Adipocyte (in vitro differentiated cells): Measurements from ENCODE around the gene MBIP.

ENCODE experiments used
- DNase-seq: peaks from one replicate; pipeline ENCODE4 v3.0.0-alpha.2; 2015; ENCODE audit warnings: low read depth
- H3K27me3 ChIP-seq: replicated peaks from 2 replicates; pipeline ENCODE4 v1.7.0; 2013; ENCODE audit warnings: mild to moderate bottlenecking, low read length, moderate library complexity; ENCODE audit not compliant: control insufficient read depth, insufficient read depth
- H3K36me3 ChIP-seq: 2 replicates; pipeline ENCODE4 v1.7.0; 2013; ENCODE audit warnings: low read length, mild to moderate bottlenecking, moderate library complexity; ENCODE audit not compliant: control insufficient read depth, insufficient read depth, severe bottlenecking
- H3K4me1 ChIP-seq: 2 replicates; pipeline ENCODE4 v1.7.0; 2013; ENCODE audit warnings: mild to moderate bottlenecking, low read length, moderate library complexity; ENCODE audit not compliant: control insufficient read depth, insufficient read depth
- H3K4me3 ChIP-seq: 2 replicates; pipeline ENCODE4 v1.7.0; 2013; ENCODE audit warnings: mild to moderate bottlenecking, low read length, moderate library complexity
- H3K9ac ChIP-seq: 2 replicates; pipeline ENCODE4 v1.7.0; 2013; ENCODE audit warnings: mild to moderate bottlenecking, low read length, moderate library complexity
- H3K9me3 ChIP-seq: 2 replicates; pipeline ENCODE4 v1.7.0; 2013; ENCODE audit warnings: mild to moderate bottlenecking, low read length, moderate library complexity; ENCODE audit not compliant: control insufficient read depth

The MBIP gene

DNA sequence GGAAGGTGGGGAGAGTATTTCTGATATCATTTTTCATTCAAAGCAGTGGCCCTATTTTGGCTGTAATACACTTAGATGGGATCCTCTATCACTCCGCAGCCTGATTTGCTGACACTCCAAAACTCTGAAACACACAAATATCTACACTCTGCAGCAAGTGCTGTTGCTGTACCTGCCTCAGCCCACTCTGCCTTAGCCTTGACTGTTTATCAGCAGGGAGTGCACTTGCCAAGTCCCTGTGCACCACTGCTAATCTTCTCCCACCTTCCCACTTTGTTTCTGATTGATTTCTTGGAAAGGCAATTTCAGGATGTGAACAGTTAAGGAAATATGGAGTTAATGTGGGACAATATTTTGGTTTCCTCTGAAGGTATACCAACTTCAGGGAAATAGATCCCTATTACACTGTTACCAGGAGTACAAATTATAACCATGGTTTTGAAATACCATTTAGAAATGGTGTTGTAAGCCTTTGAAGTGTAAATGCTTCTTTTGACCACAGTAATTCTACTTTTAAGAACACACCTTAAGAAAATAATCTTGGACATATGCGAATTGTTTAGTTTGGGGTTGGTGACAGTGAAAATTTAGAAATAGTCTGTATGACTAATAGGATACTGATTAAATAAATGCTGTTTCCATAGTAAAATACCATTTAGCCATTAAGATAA lies 59.3 kb downstream of the MBIP start:
- Histone ChIP-seq H3K9ac (no peak overlapping the region), H3K4me3 (no peak overlapping the region), H3K27me3 (peaks cover 4% of the 10 kb centered on the region), H3K9me3 (no peaks in the 10 kb centered on the region), H3K36me3 (no peaks in the 10 kb centered on the region), H3K4me1 (peaks cover 12% of the 10 kb centered on the region)
- DNase-seq: no peak

DNA sequence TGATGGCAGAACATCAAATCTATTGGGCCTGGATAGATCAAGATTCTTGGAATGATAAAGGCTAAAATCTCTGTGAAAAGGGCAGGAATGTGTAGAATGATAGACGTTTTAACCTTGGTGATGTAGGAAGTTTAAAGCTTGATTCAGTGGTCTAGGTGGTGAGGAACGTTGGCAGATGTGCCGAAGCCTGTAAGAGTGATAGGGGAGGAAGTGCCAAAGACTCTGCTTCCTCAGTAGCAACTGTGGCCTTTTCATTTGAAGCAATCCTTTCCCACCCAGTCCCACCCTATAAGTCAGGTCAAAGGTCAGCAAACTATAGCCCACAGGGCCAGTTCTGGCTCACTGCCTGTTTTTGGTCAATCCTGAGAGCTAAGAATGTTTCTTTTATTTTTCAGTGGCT lies 62.2 kb downstream of the MBIP start:
- Histone ChIP-seq H3K9me3 (no peaks in the 10 kb centered on the region), H3K4me3 (no peak overlapping the region), H3K27me3 (peaks cover 4% of the 10 kb centered on the region), H3K36me3 (no peaks in the 10 kb centered on the region), H3K9ac (no peak overlapping the region), H3K4me1 (peaks cover 26% of the 10 kb centered on the region)
- DNase-seq: no peak

DNA sequence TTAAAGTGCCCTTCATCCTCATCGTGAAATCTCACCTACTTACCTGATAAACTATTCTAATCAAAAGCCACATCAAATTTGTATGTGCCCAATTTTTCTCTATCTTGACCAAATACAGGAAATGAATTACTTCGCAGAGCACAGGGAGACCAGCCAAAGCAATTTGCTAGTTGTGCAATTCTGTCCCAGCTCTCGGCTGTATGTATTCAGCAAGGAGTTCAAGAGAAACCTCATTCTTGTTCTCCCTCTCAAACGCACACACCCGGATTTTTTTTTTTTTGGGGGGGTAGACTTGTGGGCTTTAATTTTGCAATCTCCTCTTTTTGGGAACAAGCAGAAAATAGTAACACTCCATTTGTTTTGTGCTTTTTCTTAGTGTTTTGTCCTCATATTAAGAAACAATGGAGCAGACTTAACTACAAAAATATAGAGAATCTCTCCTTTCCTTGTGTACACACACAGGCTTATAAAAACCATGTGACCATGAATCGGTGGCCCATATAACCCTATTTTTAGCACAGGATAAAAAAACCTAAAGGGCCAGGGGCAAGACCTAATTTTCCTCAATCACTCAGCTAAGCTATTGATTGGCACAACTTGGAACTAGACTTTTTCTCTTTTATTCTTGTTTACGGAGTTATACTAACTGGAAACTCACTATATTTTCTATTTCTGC lies 64.2 kb downstream of the MBIP start:
- no peaks in the 10 kb centered on the region for H3K36me3 ChIP-seq
- H3K4me1 ChIP-seq: peaks cover 26% of the 10 kb centered on the region
- H3K9ac ChIP-seq: peak overlapping the region; percentile 57
- peaks cover 4% of the 10 kb centered on the region for H3K27me3 ChIP-seq
- DNase-seq: peak; percentile 71
- no peaks in the 10 kb centered on the region for H3K9me3 ChIP-seq
- peak overlapping the region; percentile 53 for H3K4me3 ChIP-seq

DNA sequence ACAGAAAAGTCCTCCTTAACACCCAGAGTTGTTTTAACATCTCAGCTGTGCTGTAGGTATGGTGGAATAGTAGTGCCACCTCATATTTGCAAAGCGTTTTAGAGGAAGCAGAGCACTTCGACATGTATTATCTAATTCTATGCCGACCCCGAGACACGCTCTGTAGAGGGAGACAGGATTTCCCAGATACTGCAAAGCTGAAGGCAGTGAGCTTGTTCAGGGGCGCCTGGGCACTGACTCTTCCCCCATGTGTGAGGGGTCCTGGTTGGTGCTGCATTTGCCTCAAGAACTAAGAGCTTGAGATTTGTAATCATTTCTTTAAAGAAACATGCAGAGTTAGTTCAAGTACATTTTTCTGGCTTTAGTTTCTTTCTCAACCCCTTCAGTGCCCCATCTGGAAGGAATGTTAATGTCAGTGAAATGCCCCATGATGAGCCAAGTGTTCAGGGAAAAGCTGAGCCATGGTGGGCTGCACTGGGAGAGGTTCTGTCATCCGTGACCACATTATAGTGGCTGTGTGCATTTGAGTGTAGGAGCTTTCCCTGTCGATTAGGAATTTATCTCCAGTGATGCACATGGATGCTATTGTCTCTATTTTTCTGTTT lies 66.3 kb downstream of the MBIP start:
- no peaks in the 10 kb centered on the region for H3K9me3 ChIP-seq
- H3K4me1 ChIP-seq: peaks cover 26% of the 10 kb centered on the region
- H3K36me3 ChIP-seq: no peaks in the 10 kb centered on the region
- H3K4me3 ChIP-seq: no peak overlapping the region
- H3K27me3 ChIP-seq: peaks cover 4% of the 10 kb centered on the region
- peak; percentile 61 for DNase-seq
- no peak overlapping the region for H3K9ac ChIP-seq
